Umbilical cord (tissue), 2 donors: ENCODE results near the gene HLA-DMB. TPM values are rescaled to one million over a fixed set of nuclear protein-coding genes. Genes with fewer than 3 reads are reported as not detected.
A peak's percentile ranks its signal among the peaks of the same experiment; 100 is the strongest.

ENCODE experiments used
- DNase-seq: peaks from one replicate; pipeline ENCODE4 v3.0.0-alpha.2; 2015; ENCODE audit warnings: low spot score
- total RNA-seq: library from RNA; depleted of rRNA; stranded (reverse); fragments of >200 nt; gene quantifications from one replicate; pipeline ENCODE4 v1.2.3, GENCODE V29; 2014; ENCODE audit warnings: low replicate concordance; ENCODE audit not compliant: insufficient read depth

Gene HLA-DMB
- total RNA-seq, 1 donor from 2014 or later, result 10.1 TPM

- DNase-seq, result no peak
Observed at GRCh38 chr6:32908897-32909296, 31.9 kb downstream of the HLA-DMB start.

- no peak for DNase-seq
Observed at GRCh38 chr6:32906539-32906938, 34.3 kb downstream of the HLA-DMB start.

DNA sequence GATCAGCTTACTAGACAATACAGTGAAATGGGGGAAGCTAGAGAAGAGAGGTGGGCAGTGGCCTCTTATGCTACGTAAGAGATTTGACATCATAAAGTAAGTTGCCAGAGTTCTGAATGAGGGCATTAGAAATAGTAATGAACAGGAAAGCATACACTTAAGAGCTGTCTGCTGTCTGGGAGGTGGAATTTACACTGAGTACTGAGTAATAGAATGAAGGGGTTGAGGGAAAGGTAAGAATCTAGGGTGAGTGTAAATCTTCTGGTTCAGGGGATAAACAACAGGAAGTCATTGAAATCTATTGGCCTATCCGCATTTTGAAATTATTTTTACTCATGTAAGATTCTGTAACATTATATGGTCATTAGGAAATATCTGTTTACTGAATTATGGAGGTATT lies 35.8 kb downstream of the HLA-DMB start:
- DNase-seq, result no peak

- no peak for DNase-seq
Observed at GRCh38 chr6:32903952-32904351, 36.9 kb downstream of the HLA-DMB start.

- DNase-seq, result no peak
Observed at GRCh38 chr6:32895006-32895345, 45.9 kb downstream of the HLA-DMB start.

DNA sequence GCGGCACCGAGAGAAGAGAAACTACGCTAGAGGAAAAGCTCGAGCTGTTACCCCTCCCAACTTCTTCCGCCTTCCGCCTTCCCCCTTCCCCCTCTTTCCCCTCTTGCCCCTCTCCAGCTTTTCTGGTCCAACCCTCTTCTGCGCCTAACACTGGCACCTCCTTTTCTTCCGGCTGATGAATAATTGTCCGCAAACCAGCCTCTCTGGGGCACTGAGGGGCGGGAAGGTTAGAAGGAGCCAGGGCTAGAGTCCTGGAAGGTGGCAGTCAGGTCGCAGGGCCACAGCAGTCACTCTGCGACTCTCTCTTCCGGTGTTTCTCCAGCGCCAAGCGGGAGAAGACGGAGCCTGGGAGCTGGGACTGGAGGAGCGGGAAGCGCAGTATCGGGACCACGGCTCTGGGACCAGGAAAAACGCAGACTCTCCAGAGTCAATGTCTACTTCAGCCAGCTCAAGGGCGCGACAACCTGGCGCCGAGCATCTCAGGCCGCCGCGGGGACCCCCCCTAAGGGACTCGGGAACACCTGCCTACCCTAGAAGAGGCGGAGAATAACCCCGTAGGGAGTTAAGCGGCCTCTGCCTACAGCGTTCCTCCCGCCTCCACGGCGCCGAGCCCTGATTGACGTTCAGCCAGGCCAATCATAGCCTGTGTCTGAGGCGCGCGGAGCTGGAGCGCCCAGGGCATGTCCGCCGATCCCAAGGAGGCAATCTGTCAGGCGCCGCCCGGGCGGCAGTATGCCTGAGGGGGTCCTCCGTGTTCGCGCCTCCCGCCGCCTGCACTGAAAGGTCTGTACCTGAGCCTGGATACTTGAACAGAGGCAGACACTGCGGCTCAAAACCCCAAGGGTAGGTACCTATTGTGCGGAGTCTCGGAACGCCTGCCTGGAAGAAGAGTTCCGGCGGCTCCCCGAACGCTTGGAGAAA lies 46.5 kb downstream of the HLA-DMB start:
- DNase-seq, result peak; percentile 96

DNA sequence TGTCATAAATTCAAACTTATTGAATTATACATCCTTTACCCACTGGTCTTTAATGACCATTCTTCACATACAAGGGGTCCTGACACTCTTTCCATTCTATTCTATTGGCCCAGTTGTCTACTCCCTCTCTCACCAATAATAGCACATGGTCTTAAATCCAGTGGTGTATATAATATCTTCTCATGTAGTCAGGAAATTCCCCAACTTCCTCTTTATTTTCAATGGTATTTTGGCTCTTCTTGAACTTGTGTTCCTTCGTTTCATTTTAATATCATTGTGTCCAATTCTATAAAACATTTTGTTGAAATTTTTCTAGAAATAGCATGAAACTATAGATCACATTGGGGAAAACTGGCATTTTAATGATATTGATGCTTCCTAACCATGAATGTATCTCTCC lies 50.0 kb downstream of the HLA-DMB start:
- DNase-seq, result no peak

- no peak for DNase-seq
Observed at GRCh38 chr6:32889533-32889932, 51.3 kb downstream of the HLA-DMB start.

GRCh38 chr6:32888576-32888975 lies 52.3 kb downstream of the HLA-DMB start:
- DNase-seq, result no peak

GRCh38 chr6:32887616-32888015 lies 53.2 kb downstream of the HLA-DMB start:
- no peak for DNase-seq

DNA sequence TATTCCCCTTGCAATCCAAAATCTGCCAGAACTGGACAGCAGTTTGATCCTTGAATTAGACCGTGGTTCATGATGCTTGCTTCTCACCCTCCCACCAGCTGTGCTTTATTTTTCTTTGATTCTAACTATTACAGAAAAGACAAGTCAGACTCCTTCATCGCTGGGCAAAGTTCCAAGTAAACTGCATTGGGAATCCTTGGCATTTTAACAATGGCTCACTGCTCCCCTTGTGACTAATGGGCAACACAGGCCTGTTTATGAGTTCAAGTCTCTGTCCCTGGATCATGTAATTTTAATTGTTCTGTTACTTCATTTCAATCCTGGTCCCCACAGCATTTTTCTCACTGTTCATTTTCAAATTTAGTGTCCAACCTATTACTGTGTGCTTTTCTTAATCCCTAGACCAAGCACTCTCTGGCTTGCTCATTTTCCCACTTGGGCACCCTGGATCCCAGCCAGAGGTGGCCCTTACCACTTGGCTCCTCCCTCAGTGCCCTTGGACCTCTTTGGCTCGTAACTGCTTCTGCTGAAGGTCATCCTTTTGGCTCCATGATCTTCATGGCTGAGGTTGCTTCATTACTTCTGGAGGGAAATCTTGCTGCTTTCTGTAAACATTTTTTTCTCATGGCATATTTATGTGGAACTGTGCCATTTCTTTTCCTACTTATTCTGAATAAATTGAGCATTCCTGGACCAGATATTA lies 54.0 kb downstream of the HLA-DMB start:
- peak; percentile 10 for DNase-seq

DNA sequence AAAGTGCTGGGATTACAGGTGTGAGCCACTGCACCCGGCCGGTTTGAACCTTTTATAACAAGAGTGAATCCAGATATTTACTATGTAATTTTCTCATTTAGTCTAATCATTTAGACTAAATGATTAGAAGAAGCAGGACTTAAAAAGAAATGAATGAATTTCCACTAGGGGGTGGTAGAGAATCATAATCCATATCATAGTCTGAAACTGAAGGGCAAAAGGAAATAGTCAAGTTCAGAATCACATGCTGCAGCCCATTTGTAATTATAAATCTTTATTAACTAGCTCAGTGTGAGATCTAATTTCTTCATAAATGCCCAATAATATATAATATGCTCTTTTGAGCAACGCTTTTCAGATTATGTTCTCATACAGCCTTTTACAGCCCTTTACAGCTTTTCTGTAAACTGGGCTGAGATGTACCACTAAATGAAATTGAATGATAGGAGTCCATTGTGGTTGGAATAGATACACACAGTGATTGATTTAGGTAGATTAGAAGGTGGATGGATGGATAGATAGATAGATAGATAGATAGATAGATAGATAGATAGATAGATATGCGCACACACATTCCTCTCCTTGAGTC lies 55.0 kb downstream of the HLA-DMB start:
- peak; percentile 72 for DNase-seq

Other genes with a start within 250 kb of the HLA-DMB start
- not detected for gene HLA-DQA2, start 199.6 kb downstream of the HLA-DMB start, total RNA-seq
- 0.96 TPM for gene HLA-DQB2, start 177.5 kb downstream of the HLA-DMB start, total RNA-seq
- not detected for gene HLA-DOB, start 124.0 kb downstream of the HLA-DMB start, total RNA-seq
- gene TAP2, start 102.3 kb downstream of the HLA-DMB start, total RNA-seq, result 13.5 TPM
- gene PSMB8, start 97.0 kb downstream of the HLA-DMB start, total RNA-seq, result 15.4 TPM
- gene TAP1, start 87.3 kb downstream of the HLA-DMB start, total RNA-seq, result 25.0 TPM
- gene PSMB9, start 86.8 kb downstream of the HLA-DMB start, total RNA-seq, result 0.72 TPM
- gene HLA-DMA, start 12.1 kb upstream of the HLA-DMB start, total RNA-seq, result 5.8 TPM
- 73.7 TPM for gene BRD2, start 27.6 kb upstream of the HLA-DMB start, total RNA-seq
- 0.72 TPM for gene HLA-DOA, start 68.6 kb upstream of the HLA-DMB start, total RNA-seq
- 24.8 TPM for gene HLA-DPA1, start 132.6 kb upstream of the HLA-DMB start, total RNA-seq
- gene HLA-DPB1, start 135.0 kb upstream of the HLA-DMB start, total RNA-seq, result 1.7 TPM